LNCAP (cell line): ENCODE results near the gene WDR46.
A peak's percentile ranks its signal among the peaks of the same experiment; 100 is the strongest.

Source experiments
- TF ChIP-seq, protein P1 (sequence below): fragments of 450-650 bp; IDR thresholded peaks from 2 replicates; pipeline ENCODE4 v1.5.1; 2017; ENCODE audit warnings: mild to moderate bottlenecking

WDR46 gene

DNA sequence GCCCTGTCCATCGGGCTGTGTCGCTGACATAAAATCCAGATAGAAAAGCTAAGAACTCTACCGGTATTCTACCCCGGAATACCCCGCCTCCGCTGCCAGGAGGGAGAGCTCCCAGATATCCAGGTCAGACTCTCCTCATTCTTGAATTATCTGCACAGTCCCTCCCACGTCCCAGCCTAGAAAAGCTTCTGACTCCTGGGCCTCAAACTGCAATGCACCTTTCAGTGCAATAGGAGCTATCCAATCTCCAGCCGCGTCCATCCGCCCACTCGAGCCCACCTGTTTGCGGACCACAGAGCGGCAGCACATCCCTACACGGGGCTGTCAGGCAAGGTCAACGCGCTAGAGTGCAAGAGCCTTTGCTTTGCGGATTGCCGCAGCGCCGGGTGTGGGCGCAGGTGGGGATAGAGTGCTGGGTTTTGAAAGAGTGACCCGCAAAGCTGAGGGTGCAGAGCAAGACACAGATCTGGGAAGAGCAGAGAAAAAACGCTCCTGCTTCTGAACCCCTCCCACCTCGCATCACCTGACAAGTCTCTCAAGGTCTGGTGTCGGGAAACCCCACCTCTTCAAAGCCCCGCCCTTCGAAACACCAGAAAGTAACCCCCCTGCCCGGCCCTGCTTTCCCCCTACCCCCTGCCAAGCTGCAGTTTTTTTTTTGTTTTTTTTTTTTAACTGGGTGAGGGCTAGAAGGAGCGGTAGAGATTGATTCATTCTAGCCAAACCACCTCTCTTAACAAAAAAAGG is 23.5 kb upstream of the WDR46 start:
- TF ChIP-seq, protein P1, sequence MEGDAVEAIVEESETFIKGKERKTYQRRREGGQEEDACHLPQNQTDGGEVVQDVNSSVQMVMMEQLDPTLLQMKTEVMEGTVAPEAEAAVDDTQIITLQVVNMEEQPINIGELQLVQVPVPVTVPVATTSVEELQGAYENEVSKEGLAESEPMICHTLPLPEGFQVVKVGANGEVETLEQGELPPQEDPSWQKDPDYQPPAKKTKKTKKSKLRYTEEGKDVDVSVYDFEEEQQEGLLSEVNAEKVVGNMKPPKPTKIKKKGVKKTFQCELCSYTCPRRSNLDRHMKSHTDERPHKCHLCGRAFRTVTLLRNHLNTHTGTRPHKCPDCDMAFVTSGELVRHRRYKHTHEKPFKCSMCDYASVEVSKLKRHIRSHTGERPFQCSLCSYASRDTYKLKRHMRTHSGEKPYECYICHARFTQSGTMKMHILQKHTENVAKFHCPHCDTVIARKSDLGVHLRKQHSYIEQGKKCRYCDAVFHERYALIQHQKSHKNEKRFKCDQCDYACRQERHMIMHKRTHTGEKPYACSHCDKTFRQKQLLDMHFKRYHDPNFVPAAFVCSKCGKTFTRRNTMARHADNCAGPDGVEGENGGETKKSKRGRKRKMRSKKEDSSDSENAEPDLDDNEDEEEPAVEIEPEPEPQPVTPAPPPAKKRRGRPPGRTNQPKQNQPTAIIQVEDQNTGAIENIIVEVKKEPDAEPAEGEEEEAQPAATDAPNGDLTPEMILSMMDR, result no peak

DNA sequence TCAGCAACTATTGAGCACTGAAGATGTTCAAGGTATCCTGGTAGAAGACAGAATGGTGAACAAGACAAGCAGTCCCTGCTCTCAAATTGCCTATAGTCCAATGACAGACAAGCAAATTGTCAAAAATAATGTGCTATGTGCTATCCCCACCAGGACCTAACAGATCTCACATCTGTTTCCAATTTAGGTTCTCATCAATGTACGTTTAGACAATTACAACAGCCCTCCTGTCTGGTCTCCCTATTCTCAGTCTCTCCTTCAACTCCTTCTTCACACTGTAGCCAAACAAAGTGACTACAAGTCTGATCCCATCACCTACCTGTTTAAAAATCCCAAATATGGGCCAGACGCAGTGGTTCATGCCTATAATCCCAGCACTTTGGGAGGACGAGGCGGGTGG is 17.3 kb upstream of the WDR46 start:
- TF ChIP-seq, protein P1, result no peak

DNA sequence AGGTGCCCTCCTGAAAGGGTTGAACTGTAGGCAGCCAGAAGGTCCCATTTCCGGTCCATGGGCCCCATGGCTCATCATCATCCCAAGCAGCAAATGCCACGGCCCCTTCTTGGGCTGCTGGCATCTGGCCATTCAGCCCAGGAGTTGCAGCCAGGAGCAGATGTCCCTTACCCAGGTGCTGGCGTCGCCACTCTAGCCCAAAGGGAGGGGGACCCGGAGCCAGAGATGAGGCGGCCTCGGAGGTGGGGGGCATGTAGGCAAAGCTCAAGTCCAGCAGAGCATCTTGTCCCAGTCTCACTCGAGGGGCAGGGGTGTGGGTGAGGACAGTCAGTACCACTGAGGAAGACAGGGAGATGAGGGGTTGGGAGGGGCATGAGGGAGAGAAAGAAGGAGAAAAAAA is 16.0 kb upstream of the WDR46 start:
- TF ChIP-seq, protein P1, result no peak

DNA sequence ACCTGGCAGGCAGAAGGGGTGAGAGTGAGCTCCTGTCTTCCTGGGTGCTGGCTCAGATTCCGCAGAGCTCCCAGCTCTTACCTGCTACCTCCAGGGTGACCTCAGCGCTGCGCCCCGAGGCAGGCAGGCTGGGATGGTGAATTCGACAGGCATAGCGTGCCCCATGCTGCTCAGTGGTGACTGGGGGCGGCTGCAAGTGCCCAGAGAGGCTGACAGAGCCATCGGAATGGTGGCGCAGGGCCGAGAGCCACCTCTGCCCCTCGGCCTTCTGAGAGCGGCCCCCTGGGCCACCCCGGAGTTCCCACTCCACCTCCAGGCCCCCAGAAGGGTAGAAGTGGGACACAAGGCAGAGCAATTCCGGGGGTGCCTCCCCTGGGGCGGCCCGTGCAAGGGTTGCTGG is 15.2 kb upstream of the WDR46 start:
- TF ChIP-seq, protein P1, result no peak

DNA sequence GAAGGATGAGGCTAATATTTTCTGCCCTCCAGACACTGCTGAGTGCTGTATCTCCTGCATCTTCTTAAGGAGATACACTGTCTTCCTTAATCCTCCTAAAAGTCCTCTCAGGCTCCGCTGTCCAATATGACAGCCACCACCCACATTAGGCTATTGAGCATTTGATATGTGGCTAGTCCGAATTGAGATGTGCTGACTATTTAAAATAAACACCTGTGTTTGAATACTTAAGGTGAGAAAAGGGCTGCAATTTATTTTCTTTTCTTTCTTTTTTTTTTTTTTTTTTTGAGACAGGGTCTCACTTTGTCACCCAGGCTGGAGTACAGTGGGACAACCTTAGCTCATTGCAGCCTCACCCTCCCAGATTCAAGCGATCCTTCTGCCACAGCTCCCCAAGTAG is 12.8 kb upstream of the WDR46 start:
- TF ChIP-seq, protein P1, result no peak

DNA sequence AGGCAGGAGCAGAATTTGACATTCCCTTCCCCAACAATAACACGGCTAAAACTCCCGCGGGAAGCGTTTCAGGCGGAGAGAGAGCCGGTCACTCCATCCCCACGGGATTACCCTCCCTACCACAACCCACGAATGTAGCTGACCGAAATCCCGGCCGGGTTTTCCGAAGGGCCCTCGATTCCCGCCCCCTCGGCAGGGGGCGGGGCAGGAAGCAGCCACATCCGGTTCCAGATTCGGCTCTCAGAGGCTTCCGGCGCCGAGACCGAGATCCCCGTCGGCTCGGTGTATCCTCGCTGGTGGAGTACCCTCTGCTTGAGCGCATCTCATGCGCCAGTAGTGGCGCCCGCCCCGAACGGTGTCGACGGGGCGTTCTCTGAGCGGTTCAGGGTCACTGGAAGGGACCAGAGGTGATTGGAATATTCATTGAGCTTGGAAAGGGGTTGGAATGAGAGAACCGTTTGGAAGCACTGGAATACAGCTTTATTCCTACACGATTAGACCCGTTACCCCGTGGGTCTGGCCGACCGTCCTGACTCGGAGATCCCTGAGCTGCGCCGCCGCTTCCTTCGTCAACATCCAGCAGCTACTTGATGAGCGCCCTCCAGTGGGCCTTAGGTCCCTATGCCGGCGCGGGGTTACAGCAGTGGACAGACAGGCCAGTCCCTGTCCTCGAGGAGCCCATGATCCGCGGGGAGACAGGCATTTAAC is 10.4 kb upstream of the WDR46 start:
- TF ChIP-seq, protein P1, result peak; percentile 76

DNA sequence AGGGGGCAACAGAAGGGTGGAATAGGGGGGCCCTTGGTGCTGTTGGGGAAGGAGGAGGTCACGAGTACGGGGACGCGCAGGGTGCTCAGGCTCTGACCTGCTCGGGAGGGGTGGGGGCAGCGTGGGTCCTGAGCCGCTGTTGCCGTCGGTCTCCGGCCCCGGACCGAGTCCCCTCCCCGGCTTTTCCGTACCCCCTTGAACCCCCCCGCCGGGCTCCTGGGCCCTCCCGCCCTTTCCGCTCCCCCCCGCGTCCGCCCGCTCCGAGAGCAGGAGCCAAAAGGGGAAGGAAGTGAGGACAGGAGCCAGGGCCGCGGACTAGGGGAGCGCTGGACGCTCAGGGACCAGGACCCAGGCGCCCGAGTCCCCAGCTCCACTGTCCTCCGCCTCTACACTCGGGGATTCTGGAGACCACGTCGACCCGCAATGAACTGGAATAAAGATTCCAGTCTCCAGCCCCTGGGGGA is 9.8 kb upstream of the WDR46 start, which contains the start of gene RGL2:
RGL2 (minus strand) TSS at position 170 of the 464 bp plus-strand sequence. CDS start 332 bp downstream, outside the sequence.
- TF ChIP-seq, protein P1, result no peak
